Articular chondrocyte of knee joint (primary cell): Measurements from ENCODE around the gene SMC1A. TPM values are rescaled to one million over a fixed set of nuclear protein-coding genes. Genes with fewer than 3 reads are reported as not detected.

Experiments
- small RNA-seq: library from RNA; depleted of rRNA; stranded (forward); fragments of <200 nt; gene quantifications from one replicate; pipeline ENCODE3, GENCODE V24; 2012
- total RNA-seq: library from RNA; depleted of rRNA; stranded (reverse); fragments of >200 nt; gene quantifications from 2 replicates; pipeline ENCODE4 v1.2.3, GENCODE V29; 2012

SMC1A gene
- total RNA-seq = 15.3 and 22.6 TPM in 2 replicates

GRCh38 chrX:53422086-53422860 lies at the start of gene SMC1A:
Gene SMC1A, minus strand, starts transcription at chrX:53422654. Its CDS starts 54 bp downstream, at chrX:53422600.

GRCh38 chrX:53433651-53434639 lies 11.5 kb upstream of the SMC1A start, which contains the start of gene HSD17B10:
Gene HSD17B10, minus strand, starts transcription at chrX:53434370. Its CDS starts 25 bp downstream, at chrX:53434345.

GRCh38 chrX:53422861-53423306 lies 430 bp upstream of the SMC1A start, which contains the start of gene RIBC1:
Gene RIBC1, plus strand, starts transcription at chrX:53422873. Its CDS starts 3,404 bp downstream, at chrX:53426277.

Small RNA genes lying within 50 kb of the gene (small RNA-seq; reads per million reads assigned to genes)
- gene AC245102.2 (not detected), gene MIR6857 (not detected), gene RF00019 (not detected), gene VTRNA3-1P (1.1 reads per million, percentile 46 among the genes with 10 or more reads in this experiment)

Other genes starting within 250 kb of the SMC1A start
- gene KDM5C, start 197.4 kb downstream of the SMC1A start, total RNA-seq = 61.5 and 94.3 TPM in 2 replicates
- gene IQSEC2, start 141.1 kb downstream of the SMC1A start, total RNA-seq = 13.6 and 14.8 TPM in 2 replicates
- 0.26 and 0.54 TPM in 2 replicates for gene RIBC1, start 219 bp upstream of the SMC1A start, total RNA-seq
- gene HSD17B10, start 11.7 kb upstream of the SMC1A start, total RNA-seq = 32.5 and 32.9 TPM in 2 replicates